GM19395 (cell line): Measurements from ENCODE around the gene CYP3A7.
"Not testable (repeated sequence)": the region's sequence is repeated elsewhere in the genome, so short reads cannot be mapped to it uniquely, and the experiment has no call there.

ENCODE experiments used
- ATAC-seq: cut with Tn5 transposase; IDR thresholded peaks from one replicate; pipeline ENCODE4 v1.9.1; 2021; ENCODE audit warnings: mild to moderate bottlenecking, moderate library complexity; ENCODE audit not compliant: unreplicated experiment

The CYP3A7 gene

GRCh38 chr7:99742737-99743394 lies 7.9 kb upstream of the CYP3A7 start:
- ATAC-seq = no peak

DNA sequence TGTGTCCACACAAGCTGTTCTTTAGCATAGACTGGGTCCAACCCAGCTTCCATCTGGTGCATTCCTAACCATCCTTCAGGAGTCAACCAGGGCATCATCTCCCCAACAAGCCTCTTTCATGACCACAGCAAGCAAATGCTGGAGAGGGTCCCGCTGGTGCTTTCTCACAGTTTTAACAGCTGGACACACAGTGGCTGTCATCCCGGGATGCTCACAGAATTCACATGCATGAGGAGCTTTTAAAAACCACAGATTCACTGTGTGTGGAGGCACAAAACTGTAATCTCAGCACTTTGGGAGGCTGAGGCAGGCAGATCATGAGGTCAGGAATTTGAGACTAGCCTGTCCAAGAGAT lies 6.4 kb upstream of the CYP3A7 start:
- no peak for ATAC-seq

GRCh38 chr7:99740573-99741440 lies 5.8 kb upstream of the CYP3A7 start:
- ATAC-seq = no peak

DNA sequence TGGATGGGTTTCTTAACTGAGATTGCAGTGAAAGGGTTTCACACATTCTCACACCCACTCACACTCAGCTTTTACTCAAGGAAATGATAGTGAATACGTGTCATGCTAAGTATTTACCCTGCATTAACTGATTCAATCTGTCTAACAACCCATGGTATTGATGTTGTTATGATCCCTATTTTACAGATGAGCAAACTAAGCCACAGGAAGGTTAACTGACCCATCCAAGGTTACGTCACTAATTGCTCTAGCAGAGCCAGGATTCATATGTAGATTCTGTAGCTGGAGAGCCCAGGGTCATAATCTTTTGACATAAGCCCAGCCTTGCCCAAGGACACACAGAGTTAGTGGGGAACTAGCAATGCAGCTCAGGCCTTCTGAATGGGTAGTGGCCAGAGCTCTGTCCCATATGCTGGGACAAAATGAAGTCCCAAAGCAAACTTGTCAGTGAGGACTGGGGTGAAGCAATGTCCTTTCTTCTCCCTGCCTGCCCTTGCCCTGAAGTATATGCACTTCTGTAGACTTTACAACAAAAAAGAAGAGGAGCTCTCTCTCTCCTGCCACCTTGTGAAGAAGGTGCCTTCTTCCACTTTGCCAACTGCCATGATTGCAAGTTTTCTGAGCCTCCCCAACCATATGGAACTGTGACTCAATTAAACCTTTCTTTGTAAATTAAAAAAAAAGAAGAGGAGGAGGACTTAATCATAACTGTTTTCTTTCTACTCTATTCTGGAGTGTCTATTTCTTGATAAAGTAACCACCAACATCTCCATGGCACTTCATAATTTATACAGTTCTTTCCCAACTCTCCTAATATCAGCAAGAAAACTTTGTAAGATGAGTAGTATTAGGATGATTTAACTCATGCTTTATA lies 4.9 kb upstream of the CYP3A7 start:
- no peak for ATAC-seq

DNA sequence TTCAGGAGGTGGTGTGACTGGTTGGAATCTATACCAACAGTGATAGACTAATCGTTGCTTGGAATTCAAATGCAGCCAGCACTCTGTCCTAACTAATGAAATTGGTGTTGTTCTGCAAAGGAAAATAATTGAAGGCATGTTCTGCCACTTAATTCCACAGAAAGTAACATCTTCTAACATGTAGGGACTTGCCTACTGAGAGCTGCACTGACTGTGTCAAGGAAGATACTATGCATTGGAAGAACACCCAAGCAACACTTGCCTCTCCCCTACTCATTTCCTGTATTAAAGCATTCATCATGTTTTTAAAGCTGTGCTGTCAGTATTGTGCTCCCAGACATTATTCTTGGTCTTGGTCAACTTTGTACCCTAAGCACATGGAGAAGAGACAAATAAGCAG lies 2.7 kb upstream of the CYP3A7 start:
- ATAC-seq = no peak

- not testable (repeated sequence) for ATAC-seq
Observed at GRCh38 chr7:99736667-99737066, 1.7 kb upstream of the CYP3A7 start.

- ATAC-seq = no peak
Observed at GRCh38 chr7:99733448-99733847, 1.5 kb downstream of the CYP3A7 start.

DNA sequence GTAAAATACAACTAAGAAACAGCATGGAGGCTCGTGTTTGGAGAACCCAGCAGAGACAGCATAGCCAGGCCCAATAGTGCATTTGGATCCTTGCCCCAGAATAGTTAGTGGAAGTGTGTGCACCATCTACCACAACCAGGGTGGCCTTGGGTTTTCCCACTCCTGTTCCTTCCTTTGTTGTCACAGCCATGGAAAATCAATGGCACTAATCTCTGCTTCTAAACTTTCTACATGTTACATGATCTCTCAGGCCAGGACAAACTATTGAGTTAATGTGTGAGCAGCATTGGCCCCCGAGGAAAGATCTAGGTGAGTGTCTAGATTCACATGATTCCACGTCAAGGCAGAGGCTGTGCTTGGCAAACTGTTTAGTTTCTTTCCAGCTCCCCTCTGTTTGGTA lies 2.0 kb downstream of the CYP3A7 start:
- ATAC-seq = no peak

GRCh38 chr7:99731638-99732374 lies 3.2 kb downstream of the CYP3A7 start:
- ATAC-seq = no peak

DNA sequence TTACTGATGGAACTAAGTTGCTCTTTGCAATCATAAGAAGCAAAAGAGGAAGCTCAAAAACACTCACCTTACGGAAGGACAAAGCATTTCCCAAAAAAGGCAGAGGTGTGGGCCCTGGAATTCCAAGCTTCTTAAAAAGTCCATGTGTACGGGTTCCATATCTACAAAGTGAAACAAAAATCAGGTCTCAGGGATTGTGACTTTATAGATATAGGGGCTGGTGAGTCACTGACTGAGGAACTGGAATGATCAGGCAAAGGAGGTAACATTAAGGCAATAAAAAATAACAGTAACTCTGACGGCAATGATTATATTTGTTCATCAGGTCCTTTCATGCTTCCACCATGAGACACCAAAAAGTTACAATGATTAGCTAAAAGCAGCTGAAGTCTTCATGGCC lies 4.0 kb downstream of the CYP3A7 start:
- ATAC-seq = no peak

DNA sequence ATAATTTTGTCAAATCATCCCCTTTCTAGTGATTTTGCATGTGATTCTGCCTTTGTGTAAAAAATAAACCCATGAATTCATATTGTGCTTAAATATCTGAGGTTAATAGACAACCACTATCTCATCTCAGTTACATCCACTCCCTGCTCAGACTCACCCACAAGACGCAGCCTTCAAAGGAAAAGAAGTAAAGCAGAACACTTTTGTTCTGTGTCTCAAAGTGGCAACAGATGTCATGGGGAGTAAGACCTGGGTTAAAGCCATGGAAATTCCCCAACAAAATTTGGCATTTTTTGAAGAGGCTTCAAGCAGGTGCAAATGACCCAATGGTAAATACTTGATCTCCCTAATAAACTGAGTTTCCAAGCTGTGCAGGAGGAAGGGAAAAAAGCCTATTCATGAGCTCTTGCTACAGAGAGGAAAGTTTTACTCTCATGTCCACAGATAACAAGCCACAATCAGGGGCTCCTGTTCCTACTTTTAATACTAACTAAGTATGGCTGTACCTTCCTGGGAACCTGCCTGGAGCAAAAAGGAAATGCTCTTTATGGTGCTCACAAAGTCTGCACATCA lies 4.7 kb downstream of the CYP3A7 start:
- no peak for ATAC-seq

- ATAC-seq = no peak
Observed at GRCh38 chr7:99729486-99730237, 5.3 kb downstream of the CYP3A7 start.

GRCh38 chr7:99728615-99729014 lies 6.4 kb downstream of the CYP3A7 start:
- no peak for ATAC-seq

DNA sequence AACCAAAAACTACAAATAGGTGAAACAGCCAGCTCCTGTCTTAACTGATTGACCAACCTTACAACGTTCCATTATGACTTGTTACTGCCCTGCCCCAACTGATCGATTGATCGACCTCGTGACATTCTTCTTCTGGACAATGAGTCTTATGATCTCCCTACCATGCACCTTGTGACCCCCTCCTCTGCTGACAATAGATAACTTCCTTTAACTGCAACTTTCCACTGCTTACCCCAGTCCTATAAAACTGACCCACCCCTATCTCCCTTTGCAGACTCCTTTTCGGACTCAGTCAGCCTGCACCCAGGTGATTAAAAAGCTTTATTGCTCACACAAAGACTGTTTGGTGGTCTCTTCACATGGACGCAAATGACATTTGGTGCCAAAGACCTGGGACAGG lies 11.8 kb downstream of the CYP3A7 start:
- not testable (repeated sequence) for ATAC-seq

DNA sequence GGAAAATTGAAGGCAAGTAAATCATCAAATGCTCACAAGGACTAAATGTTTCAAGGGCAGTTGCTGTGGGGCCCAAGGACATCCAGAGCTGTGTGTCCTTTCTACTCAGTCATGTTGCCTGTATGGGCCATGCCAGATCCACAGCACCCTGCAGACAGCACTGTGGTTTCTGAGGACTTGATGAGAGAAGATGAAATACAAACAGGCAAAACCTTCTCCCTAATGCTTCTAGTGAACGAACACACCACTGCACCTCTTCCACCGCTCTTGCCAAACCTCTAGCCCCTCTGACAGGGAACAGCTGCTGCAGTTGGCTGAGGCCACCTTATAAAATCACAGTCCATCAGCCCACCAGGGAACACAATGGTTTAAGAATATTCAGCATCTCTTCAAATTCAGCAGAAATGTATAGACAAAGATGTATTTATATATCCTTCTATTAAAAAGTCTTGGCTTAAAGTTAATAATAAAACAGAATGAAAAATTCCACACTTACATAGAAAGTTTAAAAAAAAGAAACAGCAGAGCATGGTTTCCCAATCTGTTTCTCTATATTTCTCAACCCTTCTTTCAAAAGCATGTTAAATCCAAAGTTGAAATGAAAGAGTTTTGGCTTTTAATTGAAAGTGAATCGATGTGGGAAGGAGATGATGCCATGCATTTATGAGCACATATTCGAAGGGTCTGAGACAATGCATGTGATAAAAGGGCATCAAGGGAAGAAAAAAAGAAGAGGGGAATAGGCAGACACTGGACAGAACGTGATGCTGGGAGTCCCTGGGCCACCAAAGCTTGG lies 14.0 kb downstream of the CYP3A7 start:
- ATAC-seq = no peak

GRCh38 chr7:99719996-99720769 lies 14.8 kb downstream of the CYP3A7 start:
- no peak for ATAC-seq

DNA sequence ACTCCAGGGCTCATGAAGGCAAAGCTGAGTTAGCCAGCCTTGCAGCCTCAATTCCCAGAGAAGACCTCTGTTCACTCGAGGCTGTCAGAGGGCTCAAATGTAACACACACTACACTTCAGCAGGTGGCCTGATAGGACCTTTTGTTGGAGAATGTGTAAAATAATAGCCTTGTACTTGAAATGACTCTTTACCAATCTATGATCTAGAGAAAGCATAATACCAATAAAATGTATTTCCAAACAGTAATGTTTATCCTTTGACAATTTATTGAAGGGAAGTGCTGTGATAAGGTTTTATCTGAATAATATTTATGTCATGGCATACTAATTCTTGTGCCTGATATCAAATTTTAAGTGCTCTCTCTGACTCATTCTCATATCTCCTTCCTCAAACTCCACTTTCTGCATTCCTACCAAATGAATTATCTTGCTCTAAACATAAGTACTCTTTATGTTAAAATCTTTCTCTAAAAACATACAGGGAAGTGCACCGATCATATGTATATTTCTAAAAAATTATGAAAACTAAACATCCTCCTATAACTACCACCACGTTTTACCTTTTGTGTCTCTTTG lies 20.9 kb downstream of the CYP3A7 start:
- no peak for ATAC-seq
